ENCODE measurements around the gene RAD51C. TPM values are rescaled to one million over a fixed set of nuclear protein-coding genes. Genes with fewer than 3 reads are reported as not detected.
A peak's percentile ranks its signal among the peaks of the same experiment; 100 is the strongest.

The RAD51C gene
- total and polyA plus RNA-seq, 10 of the 15 experiments (the other 5 are each of a cell fraction or from before 2014, with no cell fraction given): 59.6 to 267 (median 106) TPM

GRCh38 chr17:58706351-58707140 lies 14.1 kb downstream of the RAD51C start (continued):
- TF ChIP-seq CTCF (IDR thresholded peaks at IDR 0.05 in 2 of 3, conservative IDR thresholded peaks at IDR 0.05 in 1 of 3; ENCODE audit: control insufficient read depth in 2 of 3, extremely low read depth in 1 of 3, insufficient read depth in 1 of 3, low read depth in 3 of 3, low read length in 3 of 3) (no peak), CBFB (IDR thresholded peaks at IDR 0.05; ENCODE audit: low read depth) (peak; percentile 55; the same call in 1 of the 2 replicates), NR2F1 (conservative IDR thresholded peaks at IDR 0.05) (no peak), MTA3 (IDR thresholded peaks at IDR 0.05; ENCODE audit: borderline replicate concordance, low read length) (peak; percentile 66; the same call in 1 of the 2 replicates), FOXK2 (IDR thresholded peaks at IDR 0.05) (no peak), NBN (IDR thresholded peaks at IDR 0.05) (no peak), CREB1 (IDR thresholded peaks at IDR 0.05; ENCODE audit: low read depth) (no peak), RAD21 (IDR thresholded peaks at IDR 0.05; ENCODE audit: insufficient read depth, low read depth, low read length) (no peak), NFIC (IDR thresholded peaks at IDR 0.05; ENCODE audit: low read depth, low read length) (peak; percentile 89), BCL3 (IDR thresholded peaks at IDR 0.05; ENCODE audit: borderline replicate concordance, insufficient read depth, low read depth, low read length, poor library complexity, severe bottlenecking) (no peak), RUNX3 (IDR thresholded peaks at IDR 0.05; ENCODE audit: low read length) (peak; percentile 93), SPI1 (IDR thresholded peaks at IDR 0.05; ENCODE audit: borderline replicate concordance, insufficient read depth, low read depth, low read length) (peak; percentile 61; the same call in 1 of the 2 replicates), SREBF1 (IDR thresholded peaks at IDR 0.05; ENCODE audit: low read length) (no peak), PAX5 (IDR thresholded peaks at IDR 0.05; ENCODE audit: borderline replicate concordance, low read depth, low read length) (no peak), ESRRA (IDR thresholded peaks at IDR 0.05; ENCODE audit: low read length) (no peak), PML (IDR thresholded peaks at IDR 0.05; ENCODE audit: low read length) (peak; percentile 33; the same call in 1 of the 2 replicates), NFYA (IDR thresholded peaks at IDR 0.05; ENCODE audit: borderline replicate concordance, low read depth, low read length) (no peak), TBL1XR1 (IDR thresholded peaks at IDR 0.05; ENCODE audit: low read depth, low read length) (peak; percentile 84), CEBPZ (IDR thresholded peaks at IDR 0.05; ENCODE audit: low read depth, low read length) (no peak), SMAD1 (IDR thresholded peaks at IDR 0.05; ENCODE audit: low read depth, partially characterized antibody) (no peak), ZNF207 (IDR thresholded peaks at IDR 0.05; ENCODE audit: borderline replicate concordance) (no peak), MEF2A (IDR thresholded peaks at IDR 0.05; ENCODE audit: insufficient read depth, low read depth, low read length) (peak; percentile 87), TCF7 (IDR thresholded peaks at IDR 0.05; ENCODE audit: borderline replicate concordance) (no peak), HDGF (IDR thresholded peaks at IDR 0.05) (no peak), LARP7 (IDR thresholded peaks at IDR 0.05) (no peak), MTA2 (IDR thresholded peaks at IDR 0.05; ENCODE audit: low read depth) (peak; percentile 49; the same call in 1 of the 2 replicates), GABPA (IDR thresholded peaks at IDR 0.05; ENCODE audit: low read depth) (no peak; the same call in 1 of the 2 replicates)

Data from GM12878 (cell line).